OCI-LY3 (cell line): ENCODE results near the gene SEC14L3.
A peak's percentile ranks its signal among the peaks of the same experiment; 100 is the strongest.

Experiments used
- CTCF ChIP-seq: fragments of 200-600, 300-600 bp; sonication (generic); IDR thresholded peaks from 2 replicates; pipeline ENCODE4 v1.5.1; 2014; ENCODE audit warnings: antibody characterized with exemption, low read length, low read depth
- EZH2phosphoT487 ChIP-seq: fragments of 200-600 bp; shearing (Covaris generic); IDR thresholded peaks from 2 replicates; pipeline ENCODE4 v1.6.1; 2018; ENCODE audit warnings: antibody characterized with exemption, mixed run types, low read depth

DNA sequence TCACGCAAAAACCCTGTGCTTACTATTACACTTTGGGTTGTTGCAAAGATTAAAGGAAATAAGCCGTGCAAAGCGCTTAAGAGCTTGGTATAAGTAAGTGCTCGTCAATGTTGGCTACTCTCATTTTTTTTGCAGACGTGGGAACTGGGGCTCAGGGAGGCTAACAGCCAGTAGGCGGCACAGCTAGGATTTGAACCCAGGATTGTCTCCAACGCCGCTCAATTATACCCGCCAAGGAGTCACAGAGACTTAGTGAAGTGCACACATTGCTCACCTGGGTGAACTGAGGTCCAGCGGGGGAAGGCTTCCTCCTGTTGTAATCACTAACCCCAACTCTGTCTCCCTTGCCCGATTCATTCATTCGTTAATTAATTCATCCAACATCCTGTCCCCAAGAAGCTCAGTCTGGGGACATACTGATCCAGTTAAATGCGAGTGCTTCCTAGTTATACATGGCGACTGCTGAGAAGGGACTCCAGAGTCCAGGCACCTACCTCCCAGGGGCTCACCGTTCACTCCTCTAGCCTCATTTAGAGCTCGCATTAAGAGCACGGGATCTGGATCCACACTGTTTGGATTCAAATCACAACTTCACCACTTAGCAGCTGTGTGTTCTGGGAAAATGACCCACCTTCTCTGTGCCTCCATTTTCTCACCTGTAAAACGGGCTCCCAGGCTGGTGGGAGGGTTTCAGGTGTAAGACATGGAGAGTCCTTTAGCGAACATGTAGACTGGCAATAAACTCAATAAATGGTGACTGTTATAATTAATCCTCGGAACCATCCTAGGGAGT is 47.1 kb downstream of the SEC14L3 start:
- peak; percentile 25; the same call in 1 of the 2 replicates for TF ChIP-seq CTCF
- no peak for TF ChIP-seq EZH2phosphoT487
